GM18526 (cell line): ENCODE results near the gene NSUN7.

Source experiments
- POLR2A ChIP-seq: IDR thresholded peaks from 3 replicates; pipeline ENCODE4 v1.6.1; 2011; ENCODE audit not compliant: insufficient read length; ENCODE audit errors: extremely low read depth

The NSUN7 gene

DNA sequence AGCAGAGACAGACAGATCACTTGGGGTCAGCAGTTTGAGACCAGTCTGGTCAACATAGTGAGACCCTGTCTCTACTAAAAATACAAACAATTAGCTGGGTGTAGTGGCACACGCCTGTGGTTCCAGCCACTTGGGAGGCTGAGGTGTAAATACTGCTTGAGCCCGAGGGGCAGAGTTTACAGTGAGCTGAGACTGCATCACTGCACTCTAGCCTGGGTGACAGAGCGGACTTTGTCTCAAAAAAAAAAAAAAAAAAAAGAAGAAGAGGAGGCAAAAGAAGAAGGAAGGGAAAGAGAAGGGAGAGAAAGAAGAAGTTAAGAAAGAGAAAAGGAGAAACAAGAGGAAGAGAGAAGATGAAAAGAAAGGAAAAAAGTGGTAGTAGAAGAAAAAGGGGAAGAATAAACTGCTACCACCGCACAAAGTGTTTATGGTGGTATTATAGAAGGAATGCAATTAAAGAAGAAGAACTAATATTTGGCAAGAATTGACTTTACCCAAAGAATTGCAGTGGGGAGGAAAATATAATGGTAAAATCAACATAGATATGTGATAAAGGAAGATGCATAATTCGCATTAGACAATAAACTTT is 19.6 kb upstream of the NSUN7 start:
- TF ChIP-seq POLR2A = no peak

- TF ChIP-seq POLR2A = no peak
Observed at GRCh38 chr4:40731361-40731760, 18.4 kb upstream of the NSUN7 start.

GRCh38 chr4:40731792-40732245 is 17.9 kb upstream of the NSUN7 start:
- no peak for TF ChIP-seq POLR2A

DNA sequence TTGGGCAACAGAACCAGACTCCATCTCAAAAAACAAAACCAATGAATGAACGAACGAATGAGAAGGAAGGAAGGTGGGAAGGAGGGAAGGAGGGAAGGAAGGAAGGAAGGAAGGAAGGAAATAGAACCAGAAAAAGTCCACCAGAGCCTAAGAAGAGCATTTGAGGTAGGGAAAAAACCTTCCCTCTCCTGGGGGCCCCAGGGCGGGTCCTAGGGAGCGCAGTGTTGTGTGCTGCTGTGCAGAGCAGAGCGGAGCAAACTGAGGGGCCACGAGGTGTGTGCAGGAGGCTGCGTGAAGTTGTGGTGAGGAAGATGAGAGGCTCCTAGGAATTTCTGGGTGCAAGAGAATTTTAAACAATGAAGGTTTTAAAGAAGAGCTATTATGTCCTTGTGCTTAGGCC is 16.0 kb upstream of the NSUN7 start:
- no peak for TF ChIP-seq POLR2A

DNA sequence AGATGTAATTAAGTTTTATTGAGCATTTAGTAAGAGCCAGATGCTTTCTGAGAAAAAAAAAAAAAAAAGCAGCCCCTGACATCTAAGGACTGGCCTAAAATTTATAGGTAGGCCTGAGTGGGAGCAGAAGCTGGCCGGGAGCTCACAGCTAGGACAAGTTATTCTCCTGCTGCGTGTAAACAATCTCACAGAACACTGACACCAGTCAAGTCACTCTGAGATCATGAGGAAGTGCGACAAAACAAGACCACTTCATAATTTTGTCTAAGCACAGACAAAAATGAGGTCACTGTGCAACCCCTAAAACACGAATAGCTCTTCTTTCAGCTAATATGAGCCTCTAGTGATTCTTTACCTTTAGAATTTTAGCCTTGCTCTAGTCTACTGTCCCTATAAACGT is 15.3 kb upstream of the NSUN7 start:
- no peak for TF ChIP-seq POLR2A

- no peak for TF ChIP-seq POLR2A
Observed at GRCh38 chr4:40736910-40737309, 12.8 kb upstream of the NSUN7 start.

DNA sequence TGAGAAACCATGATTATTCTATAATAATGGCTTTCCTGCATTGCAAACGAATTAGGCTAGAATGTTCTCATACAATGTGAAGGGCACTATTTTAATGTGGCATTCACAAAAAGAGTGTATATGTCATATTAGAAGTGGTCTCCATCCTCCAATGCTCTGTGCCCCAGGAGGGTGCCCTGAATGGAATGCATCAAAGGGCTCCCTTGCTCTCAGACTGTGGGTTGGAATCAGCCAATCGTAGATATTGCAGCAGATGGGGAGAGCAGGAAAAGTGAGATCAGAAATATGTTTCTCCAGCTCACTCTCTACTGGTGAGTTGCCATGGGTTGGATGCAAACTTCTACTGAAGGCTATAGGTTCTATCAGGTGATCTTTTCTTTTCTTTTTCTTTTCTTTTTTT is 11.9 kb upstream of the NSUN7 start:
- no peak for TF ChIP-seq POLR2A

DNA sequence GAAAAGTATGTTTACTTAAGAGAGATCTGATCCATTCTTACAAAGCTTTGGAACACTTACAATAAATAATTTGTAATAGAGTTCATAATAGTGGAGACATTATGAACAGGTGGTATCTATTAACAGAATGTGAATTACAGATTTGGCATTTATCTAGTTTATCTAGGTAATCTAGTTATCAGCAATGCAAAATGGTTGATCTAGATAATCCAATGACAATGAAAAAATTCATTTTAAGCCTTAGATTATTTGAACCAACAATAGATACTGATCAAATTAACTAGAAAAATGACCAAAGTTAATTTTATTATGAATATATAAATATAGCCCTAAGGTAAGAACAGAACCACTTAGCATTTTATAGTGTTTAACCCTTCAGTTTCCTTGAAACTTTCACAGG is 10.4 kb upstream of the NSUN7 start:
- TF ChIP-seq POLR2A = no peak

- no peak for TF ChIP-seq POLR2A
Observed at GRCh38 chr4:40744218-40744617, 5.5 kb upstream of the NSUN7 start.

DNA sequence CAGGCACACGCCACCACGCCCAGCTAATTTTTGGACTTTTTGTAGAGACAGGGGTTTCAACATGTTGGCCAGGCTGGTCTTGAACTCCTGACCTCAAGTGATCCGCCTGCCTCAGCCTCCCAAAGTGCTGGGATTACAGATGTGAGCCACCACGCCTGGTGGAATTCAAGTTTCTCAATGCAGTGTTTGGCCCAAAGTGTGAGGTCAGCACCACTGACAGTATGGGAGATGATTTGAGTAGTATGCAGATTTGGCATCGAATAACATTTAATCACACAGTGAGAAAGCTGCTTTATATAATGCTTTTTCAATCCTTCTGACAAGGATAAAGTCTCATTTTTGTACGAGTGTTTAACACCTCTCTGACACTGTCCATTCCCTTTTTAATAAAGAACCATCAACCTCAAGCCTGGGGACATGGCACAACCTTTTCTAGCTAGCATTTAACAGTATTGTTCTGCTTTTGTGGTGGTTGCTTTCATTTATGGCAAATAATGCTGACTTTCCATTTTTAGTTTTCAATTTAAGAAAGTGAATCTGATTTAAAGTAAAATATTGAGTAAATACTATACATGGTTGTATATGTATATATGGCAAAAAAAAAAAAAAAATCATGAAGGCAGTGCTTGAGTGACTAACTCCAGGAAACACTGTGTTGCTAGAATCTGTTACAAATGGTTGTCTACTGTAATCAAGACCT is 4.3 kb upstream of the NSUN7 start:
- no peak for TF ChIP-seq POLR2A

DNA sequence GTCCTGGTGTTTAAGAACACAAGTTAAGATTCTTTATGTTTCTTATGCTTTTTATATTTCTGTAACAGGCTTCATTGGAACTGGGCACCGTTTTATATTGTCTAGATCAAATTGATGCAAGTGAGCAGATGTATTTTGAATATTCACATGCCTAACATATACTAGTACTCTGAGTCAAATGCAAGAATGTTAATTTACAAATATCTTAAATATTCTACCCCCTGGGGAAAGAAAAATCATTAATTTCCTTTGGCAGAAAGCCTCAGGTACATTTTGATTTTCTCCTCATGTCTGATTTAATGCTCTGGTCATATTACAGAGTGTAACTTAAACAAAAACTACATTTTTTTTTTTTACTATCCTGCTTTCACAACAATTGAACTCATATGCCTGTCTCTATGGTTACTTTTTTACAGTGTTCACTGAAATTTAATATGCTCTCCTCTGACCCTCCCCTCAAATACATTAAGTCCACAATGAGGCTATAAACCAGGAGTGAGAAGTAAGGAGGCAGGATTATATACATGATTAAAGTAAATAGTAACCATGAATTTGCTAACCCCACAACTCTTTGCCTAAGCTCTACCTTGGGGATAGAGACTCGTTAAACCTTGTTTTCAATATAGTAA is 2.4 kb upstream of the NSUN7 start:
- TF ChIP-seq POLR2A = no peak

- TF ChIP-seq POLR2A = no peak
Observed at GRCh38 chr4:40750461-40751258, 905 bp downstream of the NSUN7 start.

DNA sequence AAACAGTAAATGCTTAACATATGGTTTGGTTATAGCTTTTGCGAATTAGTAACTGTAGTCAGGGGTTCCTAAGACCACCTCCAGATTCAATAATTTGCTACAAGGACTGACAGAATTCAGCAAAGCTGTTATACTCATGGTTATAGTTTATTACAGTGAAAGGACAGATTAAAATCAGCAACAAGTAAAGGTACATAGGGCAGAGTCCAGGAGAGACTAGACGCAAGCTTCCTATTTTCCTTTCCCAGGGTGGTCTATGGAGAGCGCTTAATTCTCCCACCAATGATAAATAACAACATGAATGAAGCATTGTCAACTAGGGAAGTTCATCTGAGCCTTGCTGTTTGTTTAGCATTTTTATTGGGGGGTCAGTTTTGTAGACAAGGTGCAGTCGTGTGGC is 5.9 kb downstream of the NSUN7 start:
- TF ChIP-seq POLR2A = no peak

GRCh38 chr4:40763228-40763716 is 13.5 kb downstream of the NSUN7 start:
- TF ChIP-seq POLR2A = no peak

GRCh38 chr4:40769266-40769665 is 19.5 kb downstream of the NSUN7 start:
- TF ChIP-seq POLR2A = no peak

DNA sequence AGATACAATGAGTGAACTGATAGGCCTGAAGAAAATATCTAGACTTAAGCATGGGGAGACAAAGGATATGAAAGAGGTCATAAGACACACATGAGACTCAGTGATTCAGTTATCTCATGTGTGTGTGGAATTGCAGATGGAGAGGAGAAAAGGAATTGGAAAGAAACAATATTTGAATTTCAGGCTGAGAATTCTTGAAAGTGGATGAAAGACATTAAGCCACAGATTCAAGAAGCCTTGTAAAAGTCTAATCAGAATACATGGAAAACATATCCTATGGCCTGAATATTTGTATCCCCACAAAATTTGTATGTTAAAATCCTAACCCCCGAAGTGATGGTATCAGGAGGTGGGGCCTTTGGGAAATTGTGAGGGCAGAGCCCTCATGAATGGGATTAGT is 28.3 kb downstream of the NSUN7 start:
- no peak for TF ChIP-seq POLR2A
